K562 (cell line): Measurements from ENCODE around the gene AHSG. TPM values are rescaled to one million over a fixed set of nuclear protein-coding genes. Genes with fewer than 3 reads are reported as not detected.

Source experiments
- ATAC-seq: fragments of 200-7000 bp; cut with Tn5 transposase; 3 replicates; pipeline ENCODE4 v1.9.1; 2020; ENCODE audit warnings: moderate library complexity
- BruUV-seq: library from RNA; stranded (reverse); fragments of 400-500 nt; replicated peaks from 2 replicates; lab custom pipeline; 2021; lab: Mats Ljungman, UMichigan
- CTCF ChIA-PET: fragments of 300-600 bp; formaldehyde crosslinking; extraction: SDS; loops from one replicate; lab custom pipeline; 2021; ENCODE audit warnings: low intra/inter-chr PET ratio; lab: Yijun Ruan, JAX
- POLR2A ChIA-PET: fragments of 300-600, 350-650 bp; sonication (Branson Sonifier 250); formaldehyde crosslinking; extraction: SDS; loops from one replicate; lab custom pipeline; 2021; ENCODE audit warnings: antibody characterized with exemption, inconsistent platforms; lab: Yijun Ruan, JAX
- DNase-seq, 4 experiments: peaks; one replicate each; pipeline versions ENCODE4 v3.0.0 to v3.0.0-alpha.2; 2011 to 2018; ENCODE audit warnings: low spot score in 3 of 4, mixed read lengths in 3 of 4; ENCODE audit errors: extremely low read depth in 1 of 4
- FAIRE-seq: peaks from 2 replicates; lab custom pipeline; 2011; peaks lifted over from hg19 to GRCh38; lab: Jason Lieb, UNC
- H2AFZ ChIP-seq: 2 replicates; pipeline ENCODE4 v1.6.0; 2011; ENCODE audit warnings: low read depth, low read length, control low read depth, inconsistent platforms
- H3K27ac ChIP-seq: fragments of 200-600 bp; 3 replicates; pipeline ENCODE4 v1.8.0; 2011; ENCODE audit warnings: low read depth, mild to moderate bottlenecking, control low read depth, inconsistent platforms, low read length, moderate library complexity, mixed read lengths; ENCODE audit errors: extremely low read depth
- H3K27me3 ChIP-seq, 2 experiments: fragments of 300-600 bp in 1 of 2; 2 replicates in 1 of 2; 3 replicates in 1 of 2; pipeline versions ENCODE4 v1.6.0 to v1.8.0; 2011; ENCODE audit warnings: inconsistent platforms in 2 of 2, low read length in 2 of 2, mild to moderate bottlenecking in 1 of 2, mixed read lengths in 1 of 2, moderate library complexity in 1 of 2; ENCODE audit not compliant: control insufficient read depth in 2 of 2, insufficient read depth in 2 of 2
- H3K36me3 ChIP-seq: fragments of 300-600 bp; 3 replicates; pipeline ENCODE4 v1.8.0; 2011; ENCODE audit warnings: mild to moderate bottlenecking, low read length, inconsistent platforms; ENCODE audit not compliant: control insufficient read depth, insufficient read depth
- H3K4me1 ChIP-seq, 2 experiments: fragments of 200-600 bp in 1 of 2; replicated peaks in 1 of 2; 2 replicates in 1 of 2; 3 replicates in 1 of 2; pipeline versions ENCODE4 v1.5.1 to v1.8.0; 2011; ENCODE audit warnings: inconsistent platforms in 2 of 2, low read length in 2 of 2, mild to moderate bottlenecking in 1 of 2, mixed read lengths in 1 of 2, moderate library complexity in 1 of 2; ENCODE audit not compliant: control insufficient read depth in 2 of 2, insufficient read depth in 2 of 2
- H3K4me2 ChIP-seq: 2 replicates; pipeline ENCODE4 v1.6.1; 2011; ENCODE audit warnings: low read length, control low read depth, inconsistent platforms, mixed read lengths; ENCODE audit not compliant: insufficient read depth
- H3K4me3 ChIP-seq: fragments of 200-600 bp; sonication (generic), shearing (Covaris generic); 2 replicates; pipeline ENCODE4 v1.5.1; 2016; ENCODE audit warnings: control low read depth, inconsistent platforms
- H3K79me2 ChIP-seq: fragments of 200-600 bp; 3 replicates; pipeline ENCODE4 v1.8.0; 2011; ENCODE audit warnings: low read length, inconsistent platforms; ENCODE audit not compliant: control insufficient read depth, insufficient read depth
- H3K9ac ChIP-seq, 2 experiments: 2 replicates each; pipeline versions ENCODE4 v1.6.0 to v1.6.1; 2011; ENCODE audit warnings: low read depth in 2 of 2, low read length in 2 of 2, control low read depth in 1 of 2, inconsistent platforms in 1 of 2, mild to moderate bottlenecking in 1 of 2, mixed read lengths in 1 of 2; ENCODE audit not compliant: insufficient read depth in 1 of 2
- H3K9me1 ChIP-seq: one replicate; pipeline ENCODE4 v1.6.0; 2011; ENCODE audit warnings: inconsistent platforms, mild to moderate bottlenecking, low read length, moderate library complexity; ENCODE audit not compliant: control insufficient read depth, insufficient read depth
- H3K9me3 ChIP-seq: replicated peaks from 2 replicates; pipeline ENCODE4 v1.5.1; 2011; ENCODE audit warnings: low read depth, low read length, inconsistent platforms; ENCODE audit not compliant: control insufficient read depth, insufficient read depth
- H4K20me1 ChIP-seq: replicated peaks from 2 replicates; pipeline ENCODE4 v1.6.1; 2011; ENCODE audit warnings: low read length, inconsistent platforms, mixed read lengths; ENCODE audit not compliant: control insufficient read depth, insufficient read depth
- C11orf30 ChIP-seq: fragments of 450-650 bp; IDR thresholded peaks from 2 replicates; pipeline ENCODE4 v1.6.1; 2016; ENCODE audit warnings: low read depth, mild to moderate bottlenecking
- CC2D1A ChIP-seq: fragments of 450-650 bp; IDR thresholded peaks from 2 replicates; pipeline ENCODE4 v1.6.1; 2017; ENCODE audit warnings: mild to moderate bottlenecking
- NR1H2 ChIP-seq: sonication (generic); formaldehyde crosslinking; IDR thresholded peaks from 2 replicates; pipeline ENCODE4 v1.4.0; 2020; ENCODE audit warnings: mild to moderate bottlenecking, missing genetic modification reagents
- PCBP1 ChIP-seq: fragments of 200-400 bp; formaldehyde crosslinking; IDR thresholded peaks from 2 replicates; pipeline ENCODE4 v1.6.1; 2018; ENCODE audit warnings: mild to moderate bottlenecking, low read depth, low read length; ENCODE audit not compliant: poor library complexity, severe bottlenecking
- POLR2AphosphoS5 ChIP-seq: IDR thresholded peaks from 2 replicates; pipeline ENCODE4 v1.6.1; 2011; ENCODE audit warnings: mild to moderate bottlenecking, low read depth, low read length, moderate library complexity; ENCODE audit not compliant: control insufficient read depth, insufficient read depth
- PRPF4 ChIP-seq: fragments of 200-400 bp; formaldehyde crosslinking; IDR thresholded peaks from one replicate; pipeline ENCODE4 v1.6.1; 2017; ENCODE audit warnings: low read length, low read depth, mild to moderate bottlenecking; ENCODE audit not compliant: insufficient read depth, poor library complexity, severe bottlenecking
- TBP ChIP-seq: optimal IDR thresholded peaks from 2 replicates; pipeline ENCODE3; 2011; ENCODE audit warnings: low read depth, low read length, improper control_type of control experiment
- ZNF121 ChIP-seq: sonication (generic); formaldehyde crosslinking; conservative IDR thresholded peaks from 2 replicates; pipeline ENCODE4 v1.8.0; 2022; ENCODE audit warnings: missing genetic modification reagents
- ZNF224 ChIP-seq: sonication (generic); formaldehyde crosslinking; IDR thresholded peaks from 2 replicates; pipeline ENCODE4 v1.8.0; 2022; ENCODE audit warnings: mild to moderate bottlenecking, missing genetic modification reagents
- ZNF23 ChIP-seq: fragments of 250-450 bp; sonication (Bioruptor Pico); IDR thresholded peaks from 2 replicates; pipeline ENCODE4 v1.4.0; 2020; ENCODE audit warnings: mild to moderate bottlenecking
- ZNF79 ChIP-seq: fragments of 250-450 bp; sonication (Bioruptor Pico); IDR thresholded peaks from 2 replicates; pipeline ENCODE4 v1.4.0; 2020; ENCODE audit warnings: low read depth, mild to moderate bottlenecking, moderate library complexity
- WGBS: fragments of 100-300 bp; shearing (Covaris generic); methylation state at CpG from one replicate; pipeline ENCODE4 v1.1.6; 2016; ENCODE audit warnings: low coverage, mixed read lengths; ENCODE audit not compliant: insufficient coverage; ENCODE audit errors: missing lambda C conversion rate; 5-methylcytosine and 5-hydroxymethylcytosine counted together
- in situ Hi-C: fragments of 300-500 bp; cut with MboI; formaldehyde crosslinking; loops from 4 replicates; pipeline ENCODE4 v1.15.0; 2018; ENCODE audit warnings: inconsistent platforms, mixed read lengths
- intact Hi-C: fragments of 100-400 bp; cut with micrococcal nuclease; formaldehyde crosslinking; loops from 2 replicates; pipeline ENCODE4 v1.14.2; 2022
- polyA plus RNA-seq, 8 experiments: library from polyadenylated mRNA; depleted of rRNA in 4 of 8; stranded (reverse) in 5 of 8; unstranded in 3 of 8; fragments of >200 nt; fragmentation: Nextera tagmentation in 2 of 8; fragmentation: Illumina TruSeq in 1 of 8; extraction: Ambion mirVana in 2 of 8; extraction: Trizol in 1 of 8; gene quantifications; 2 replicates each; pipeline versions ENCODE4 v1.2.1 to v1.2.3, GENCODE V29; 2011 to 2014; ENCODE audit warnings: inconsistent platforms in 1 of 8, missing spikeins in 1 of 8
- total RNA-seq, 7 experiments: library from RNA; depleted of rRNA in 6 of 7; stranded (reverse); fragments of >200 nt in 6 of 7; fragmentation: Illumina TruSeq in 2 of 7; extraction: Trizol in 2 of 7; gene quantifications; 2 replicates each; pipeline versions ENCODE4 v1.2.1 to v1.2.3, GENCODE V29; 2011 to 2021; ENCODE audit warnings: low replicate concordance in 1 of 7
- TF ChIP-seq, protein P1 (sequence below): IDR thresholded peaks from 2 replicates; pipeline ENCODE4 v1.6.1; 2014; ENCODE audit warnings: antibody characterized with exemption
- TF ChIP-seq, protein P2 (sequence below): IDR thresholded peaks from 3 replicates; pipeline ENCODE4 v1.6.1; 2011; ENCODE audit warnings: borderline replicate concordance, mild to moderate bottlenecking, moderate library complexity; ENCODE audit not compliant: insufficient read length; ENCODE audit errors: extremely low read depth
- TF ChIP-seq, protein P3 (sequence below): sonication (generic); formaldehyde crosslinking; IDR thresholded peaks from 2 replicates; pipeline ENCODE4 v1.8.0; 2022; ENCODE audit warnings: mild to moderate bottlenecking, missing genetic modification reagents
- TF ChIP-seq, protein P4 (sequence below): sonication (generic); formaldehyde crosslinking; IDR thresholded peaks from 2 replicates; pipeline ENCODE4 v1.8.0; 2022; ENCODE audit warnings: mild to moderate bottlenecking, low read depth, missing genetic modification reagents

AHSG gene
- total and polyA plus RNA-seq, 9 of the 15 experiments (the other 6 are each of a cell fraction or from before 2014, with no cell fraction given) = 0.69 TPM; not detected in 8

DNA sequence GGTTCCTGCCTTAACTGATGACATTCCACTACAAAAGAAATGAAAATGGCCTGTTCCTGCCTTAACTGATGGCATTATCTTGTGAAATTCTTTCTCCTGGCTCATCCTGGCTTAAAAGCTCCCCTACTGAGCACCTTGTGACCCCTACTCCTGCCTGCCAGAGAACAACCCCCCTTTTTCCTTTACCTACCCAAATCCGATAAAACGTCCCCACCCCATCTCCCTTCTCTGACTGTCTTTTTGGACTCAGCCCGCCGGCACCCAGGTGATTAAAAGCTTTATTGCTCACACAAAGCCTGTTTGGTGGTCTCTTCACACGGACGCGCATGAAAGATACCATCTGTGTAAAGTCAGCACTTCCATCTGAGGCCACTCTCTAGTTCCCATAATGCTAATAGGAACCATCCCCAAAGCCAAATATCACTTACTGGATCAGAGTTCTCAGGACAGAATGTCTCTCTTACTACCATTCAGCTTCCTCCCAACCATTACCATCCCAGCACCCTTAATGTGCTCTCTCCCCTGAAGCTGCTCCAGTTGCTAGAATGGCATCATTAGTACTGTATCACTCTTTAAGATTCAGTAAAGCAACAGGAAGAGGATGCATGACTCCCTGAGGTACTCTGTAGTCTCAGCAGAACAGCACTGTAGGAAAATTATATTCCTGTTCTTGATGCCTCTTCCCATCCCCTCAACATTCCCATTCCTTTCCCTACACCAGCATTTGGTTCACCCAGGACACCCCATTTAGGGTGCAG lies 50.7 kb downstream of the AHSG start:
- ATAC-seq (no peak), DNase-seq (no peak), FAIRE-seq (no peak)
- Histone ChIP-seq H4K20me1 (no peaks in the 10 kb centered on the region), H2AFZ (no peak overlapping the region), H3K36me3 (no peaks in the 10 kb centered on the region), H3K9me1 (no peaks in the 10 kb centered on the region), H3K9me3 (no peaks in the 10 kb centered on the region), H3K79me2 (no peaks in the 10 kb centered on the region), H3K4me1 (no peaks in the 10 kb centered on the region), H3K4me3 (no peak overlapping the region), H3K27ac (no peak overlapping the region), H3K27me3 (peaks cover 11 to 34% of the 10 kb centered on the region in 2 experiments; a peak in 4 of 5 replicates), H3K9ac (no peak overlapping the region), H3K4me2 (no peak overlapping the region)
- 1% methylated on average over 7 of the region's 7 CpGs for WGBS
- ChIA-PET CTCF (no interaction called here), POLR2A (interaction anchor here (0.6 kb wide), 1 partner anchor 62 kb away, joined by 3 read pairs; no protein-coding TSS in a partner anchor)
- BruUV-seq = no TSS peak
- in situ Hi-C loops = no loop called here
- intact Hi-C loops = no loop called here
- no peak for TF ChIP-seq POLR2AphosphoS5
- TF ChIP-seq ZNF79 (CRISPR knock-in tag) = no peak
- TF ChIP-seq NR1H2 (CRISPR knock-in tag) = no peak
- TF ChIP-seq, protein P1, sequence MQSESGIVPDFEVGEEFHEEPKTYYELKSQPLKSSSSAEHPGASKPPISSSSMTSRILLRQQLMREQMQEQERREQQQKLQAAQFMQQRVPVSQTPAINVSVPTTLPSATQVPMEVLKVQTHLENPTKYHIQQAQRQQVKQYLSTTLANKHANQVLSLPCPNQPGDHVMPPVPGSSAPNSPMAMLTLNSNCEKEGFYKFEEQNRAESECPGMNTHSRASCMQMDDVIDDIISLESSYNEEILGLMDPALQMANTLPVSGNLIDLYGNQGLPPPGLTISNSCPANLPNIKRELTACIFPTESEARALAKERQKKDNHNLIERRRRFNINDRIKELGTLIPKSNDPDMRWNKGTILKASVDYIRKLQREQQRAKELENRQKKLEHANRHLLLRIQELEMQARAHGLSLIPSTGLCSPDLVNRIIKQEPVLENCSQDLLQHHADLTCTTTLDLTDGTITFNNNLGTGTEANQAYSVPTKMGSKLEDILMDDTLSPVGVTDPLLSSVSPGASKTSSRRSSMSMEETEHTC = no peak
- TF ChIP-seq CC2D1A = no peak
- no peak for TF ChIP-seq ZNF121 (CRISPR knock-in tag)
- TF ChIP-seq PRPF4 = no peak
- TF ChIP-seq C11orf30 = no peak
- TF ChIP-seq, protein P2, sequence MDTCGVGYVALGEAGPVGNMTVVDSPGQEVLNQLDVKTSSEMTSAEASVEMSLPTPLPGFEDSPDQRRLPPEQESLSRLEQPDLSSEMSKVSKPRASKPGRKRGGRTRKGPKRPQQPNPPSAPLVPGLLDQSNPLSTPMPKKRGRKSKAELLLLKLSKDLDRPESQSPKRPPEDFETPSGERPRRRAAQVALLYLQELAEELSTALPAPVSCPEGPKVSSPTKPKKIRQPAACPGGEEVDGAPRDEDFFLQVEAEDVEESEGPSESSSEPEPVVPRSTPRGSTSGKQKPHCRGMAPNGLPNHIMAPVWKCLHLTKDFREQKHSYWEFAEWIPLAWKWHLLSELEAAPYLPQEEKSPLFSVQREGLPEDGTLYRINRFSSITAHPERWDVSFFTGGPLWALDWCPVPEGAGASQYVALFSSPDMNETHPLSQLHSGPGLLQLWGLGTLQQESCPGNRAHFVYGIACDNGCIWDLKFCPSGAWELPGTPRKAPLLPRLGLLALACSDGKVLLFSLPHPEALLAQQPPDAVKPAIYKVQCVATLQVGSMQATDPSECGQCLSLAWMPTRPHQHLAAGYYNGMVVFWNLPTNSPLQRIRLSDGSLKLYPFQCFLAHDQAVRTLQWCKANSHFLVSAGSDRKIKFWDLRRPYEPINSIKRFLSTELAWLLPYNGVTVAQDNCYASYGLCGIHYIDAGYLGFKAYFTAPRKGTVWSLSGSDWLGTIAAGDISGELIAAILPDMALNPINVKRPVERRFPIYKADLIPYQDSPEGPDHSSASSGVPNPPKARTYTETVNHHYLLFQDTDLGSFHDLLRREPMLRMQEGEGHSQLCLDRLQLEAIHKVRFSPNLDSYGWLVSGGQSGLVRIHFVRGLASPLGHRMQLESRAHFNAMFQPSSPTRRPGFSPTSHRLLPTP = no peak
- TF ChIP-seq ZNF23 (CRISPR knock-in tag) = no peak
- TF ChIP-seq, protein P3, sequence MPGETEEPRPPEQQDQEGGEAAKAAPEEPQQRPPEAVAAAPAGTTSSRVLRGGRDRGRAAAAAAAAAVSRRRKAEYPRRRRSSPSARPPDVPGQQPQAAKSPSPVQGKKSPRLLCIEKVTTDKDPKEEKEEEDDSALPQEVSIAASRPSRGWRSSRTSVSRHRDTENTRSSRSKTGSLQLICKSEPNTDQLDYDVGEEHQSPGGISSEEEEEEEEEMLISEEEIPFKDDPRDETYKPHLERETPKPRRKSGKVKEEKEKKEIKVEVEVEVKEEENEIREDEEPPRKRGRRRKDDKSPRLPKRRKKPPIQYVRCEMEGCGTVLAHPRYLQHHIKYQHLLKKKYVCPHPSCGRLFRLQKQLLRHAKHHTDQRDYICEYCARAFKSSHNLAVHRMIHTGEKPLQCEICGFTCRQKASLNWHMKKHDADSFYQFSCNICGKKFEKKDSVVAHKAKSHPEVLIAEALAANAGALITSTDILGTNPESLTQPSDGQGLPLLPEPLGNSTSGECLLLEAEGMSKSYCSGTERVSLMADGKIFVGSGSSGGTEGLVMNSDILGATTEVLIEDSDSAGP (CRISPR knock-in tag) = no peak
- TF ChIP-seq ZNF224 (CRISPR knock-in tag) = no peak
- no peak for TF ChIP-seq TBP
- TF ChIP-seq, protein P4, sequence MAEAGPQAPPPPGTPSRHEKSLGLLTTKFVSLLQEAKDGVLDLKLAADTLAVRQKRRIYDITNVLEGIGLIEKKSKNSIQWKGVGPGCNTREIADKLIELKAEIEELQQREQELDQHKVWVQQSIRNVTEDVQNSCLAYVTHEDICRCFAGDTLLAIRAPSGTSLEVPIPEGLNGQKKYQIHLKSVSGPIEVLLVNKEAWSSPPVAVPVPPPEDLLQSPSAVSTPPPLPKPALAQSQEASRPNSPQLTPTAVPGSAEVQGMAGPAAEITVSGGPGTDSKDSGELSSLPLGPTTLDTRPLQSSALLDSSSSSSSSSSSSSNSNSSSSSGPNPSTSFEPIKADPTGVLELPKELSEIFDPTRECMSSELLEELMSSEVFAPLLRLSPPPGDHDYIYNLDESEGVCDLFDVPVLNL (CRISPR knock-in tag) = no peak
- no peak for TF ChIP-seq PCBP1
